A673 (cell line): ENCODE measurements around the gene TRAPPC6A.

Experiments used
- EZH2 ChIP-seq: fragments of 200-600 bp; sonication (generic); IDR thresholded peaks from 2 replicates; pipeline ENCODE4 v1.6.1; 2017; ENCODE audit warnings: borderline replicate concordance, low read depth, mild to moderate bottlenecking, mixed read lengths, antibody characterized with exemption, low read length; ENCODE audit not compliant: poor library complexity, severe bottlenecking
- TF ChIP-seq, protein P1 (sequence below): fragments of 300-800, 200-600 bp; sonication (generic); conservative IDR thresholded peaks from 2 replicates; pipeline ENCODE4 v1.5.1; 2017; ENCODE audit warnings: low read depth, mild to moderate bottlenecking, antibody characterized with exemption, low read length, moderate library complexity, mixed read lengths

DNA sequence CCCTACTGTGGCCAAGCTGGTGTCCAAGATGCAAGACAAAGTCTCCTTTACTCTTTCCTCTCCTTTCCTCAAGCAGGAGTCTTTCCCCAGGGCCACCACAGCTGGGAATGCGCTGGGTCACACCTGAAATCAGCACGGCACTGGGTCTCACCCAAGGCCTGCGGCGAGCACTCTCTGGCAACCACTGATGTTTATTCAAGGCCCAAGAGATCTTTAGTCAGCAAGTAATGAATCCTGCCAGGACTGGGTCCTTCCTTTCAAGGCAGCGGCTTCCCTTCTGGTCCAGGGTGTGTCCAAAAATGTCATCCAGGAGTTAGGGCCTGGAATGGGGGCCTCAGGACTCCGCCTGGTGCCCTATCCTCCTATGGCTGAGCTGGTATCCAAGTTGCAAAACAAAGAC, 24.6 kb upstream of the TRAPPC6A start:
- TF ChIP-seq, protein P1, sequence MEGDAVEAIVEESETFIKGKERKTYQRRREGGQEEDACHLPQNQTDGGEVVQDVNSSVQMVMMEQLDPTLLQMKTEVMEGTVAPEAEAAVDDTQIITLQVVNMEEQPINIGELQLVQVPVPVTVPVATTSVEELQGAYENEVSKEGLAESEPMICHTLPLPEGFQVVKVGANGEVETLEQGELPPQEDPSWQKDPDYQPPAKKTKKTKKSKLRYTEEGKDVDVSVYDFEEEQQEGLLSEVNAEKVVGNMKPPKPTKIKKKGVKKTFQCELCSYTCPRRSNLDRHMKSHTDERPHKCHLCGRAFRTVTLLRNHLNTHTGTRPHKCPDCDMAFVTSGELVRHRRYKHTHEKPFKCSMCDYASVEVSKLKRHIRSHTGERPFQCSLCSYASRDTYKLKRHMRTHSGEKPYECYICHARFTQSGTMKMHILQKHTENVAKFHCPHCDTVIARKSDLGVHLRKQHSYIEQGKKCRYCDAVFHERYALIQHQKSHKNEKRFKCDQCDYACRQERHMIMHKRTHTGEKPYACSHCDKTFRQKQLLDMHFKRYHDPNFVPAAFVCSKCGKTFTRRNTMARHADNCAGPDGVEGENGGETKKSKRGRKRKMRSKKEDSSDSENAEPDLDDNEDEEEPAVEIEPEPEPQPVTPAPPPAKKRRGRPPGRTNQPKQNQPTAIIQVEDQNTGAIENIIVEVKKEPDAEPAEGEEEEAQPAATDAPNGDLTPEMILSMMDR: no peak
- TF ChIP-seq EZH2: no peak
